ENCODE data around the gene RHOU. TPM values are rescaled to one million over a fixed set of nuclear protein-coding genes. Genes with fewer than 3 reads are reported as not detected.

The RHOU gene
- polyA plus RNA-seq, 2 of the 4 experiments (the other 2 are of a cell fraction), result 11.5 to 14.7 TPM

DNA sequence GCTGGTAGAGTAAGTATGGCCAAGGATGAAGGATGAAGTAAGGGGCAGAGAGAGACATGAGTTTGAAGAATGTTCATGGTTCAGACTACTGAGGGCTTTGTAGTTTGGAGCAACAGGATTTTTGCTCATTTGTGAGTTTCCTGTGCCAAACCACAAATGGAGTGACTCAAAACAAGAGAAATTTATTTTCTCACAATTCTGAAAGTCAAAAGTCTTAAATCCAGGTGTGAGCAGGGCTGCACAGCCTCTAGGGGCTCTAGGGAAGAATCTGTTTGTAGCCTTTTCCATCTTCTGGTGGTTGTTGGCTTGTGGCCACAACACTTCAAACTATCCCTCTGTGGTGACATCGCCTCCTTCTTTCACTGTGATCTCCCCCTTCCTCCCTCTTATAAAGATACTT lies 58.9 kb downstream of the RHOU start:
- no peak for FAIRE-seq

DNA sequence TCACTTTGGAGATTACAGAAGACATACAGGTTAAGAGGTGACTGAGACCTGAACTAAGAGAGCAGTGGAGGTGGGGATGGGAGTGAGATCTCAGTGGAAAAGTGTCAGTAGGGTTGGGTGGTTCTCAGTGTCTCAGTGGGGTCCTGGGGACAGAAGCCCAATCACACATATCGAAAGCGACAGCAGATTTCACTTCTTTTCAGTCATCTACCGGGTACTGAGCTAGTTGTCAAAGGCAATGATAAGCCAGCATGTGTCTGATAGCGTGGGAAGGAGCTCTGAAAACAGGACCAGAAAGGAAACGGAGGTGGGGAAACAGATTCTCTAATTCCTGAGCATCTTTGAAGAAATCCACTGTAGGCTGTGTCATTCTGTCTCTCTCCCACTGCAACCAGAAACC lies 59.5 kb downstream of the RHOU start:
- CTCF ChIA-PET, result no interaction called here
- Histone ChIP-seq H3K27ac (no peak overlapping the region), H3K4me1 (0 out of 3 replicates have a peak, but pooled peaks cover 3% of the 10 kb centered on the region), H3K9me3 (no peaks in the 10 kb centered on the region), H3K4me3 (no peak overlapping the region), H3K4me2 (no peak overlapping the region)
- DNase-seq (ENCODE audit: low read depth in 1 of 2, low spot score in 1 of 2) (no peak), FAIRE-seq (no peak), ATAC-seq (no peak)
- TF ChIP-seq MAFK (IDR thresholded peaks at IDR 0.05; ENCODE audit: partially characterized antibody) (no peak), HDAC2 (IDR thresholded peaks at IDR 0.05) (no peak), ZFP36 (IDR thresholded peaks at IDR 0.05; ENCODE audit: borderline replicate concordance, partially characterized antibody) (no peak), NFE2L2 (conservative IDR thresholded peaks at IDR 0.05; ENCODE audit: low read length) (no peak), SMC3 (IDR thresholded peaks at IDR 0.05) (no peak), EHF (CRISPR knock-in tag; IDR thresholded peaks at IDR 0.05) (no peak), TFCP2L1 (CRISPR knock-in tag; IDR thresholded peaks at IDR 0.05) (no peak), CHD4 (IDR thresholded peaks at IDR 0.05; ENCODE audit: borderline replicate concordance) (no peak), NR3C1 (IDR thresholded peaks at IDR 0.05) (no peak), KDM1A (IDR thresholded peaks at IDR 0.05; ENCODE audit: low read depth) (no peak), CHD2 (IDR thresholded peaks at IDR 0.05; ENCODE audit: low read length, partially characterized antibody) (no peak), EP300 (IDR thresholded peaks at IDR 0.05) (no peak), KDM5A (IDR thresholded peaks at IDR 0.05) (no peak), ZC3H11A (IDR thresholded peaks at IDR 0.05) (no peak), RAD21 (conservative IDR thresholded peaks at IDR 0.05 in 1 of 2, IDR thresholded peaks at IDR 0.05 in 1 of 2) (no peak), POLR2AphosphoS2 (conservative IDR thresholded peaks at IDR 0.05; ENCODE audit: low read length) (no peak), CEBPB (IDR thresholded peaks at IDR 0.05) (no peak), BHLHE40 (IDR thresholded peaks at IDR 0.05; ENCODE audit: low read depth, low read length) (no peak)
- TF ChIP-seq, protein P1, sequence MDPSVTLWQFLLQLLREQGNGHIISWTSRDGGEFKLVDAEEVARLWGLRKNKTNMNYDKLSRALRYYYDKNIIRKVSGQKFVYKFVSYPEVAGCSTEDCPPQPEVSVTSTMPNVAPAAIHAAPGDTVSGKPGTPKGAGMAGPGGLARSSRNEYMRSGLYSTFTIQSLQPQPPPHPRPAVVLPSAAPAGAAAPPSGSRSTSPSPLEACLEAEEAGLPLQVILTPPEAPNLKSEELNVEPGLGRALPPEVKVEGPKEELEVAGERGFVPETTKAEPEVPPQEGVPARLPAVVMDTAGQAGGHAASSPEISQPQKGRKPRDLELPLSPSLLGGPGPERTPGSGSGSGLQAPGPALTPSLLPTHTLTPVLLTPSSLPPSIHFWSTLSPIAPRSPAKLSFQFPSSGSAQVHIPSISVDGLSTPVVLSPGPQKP (IDR thresholded peaks at IDR 0.05; ENCODE audit: low read depth, low read length), result no peak
- TF ChIP-seq, protein P2, sequence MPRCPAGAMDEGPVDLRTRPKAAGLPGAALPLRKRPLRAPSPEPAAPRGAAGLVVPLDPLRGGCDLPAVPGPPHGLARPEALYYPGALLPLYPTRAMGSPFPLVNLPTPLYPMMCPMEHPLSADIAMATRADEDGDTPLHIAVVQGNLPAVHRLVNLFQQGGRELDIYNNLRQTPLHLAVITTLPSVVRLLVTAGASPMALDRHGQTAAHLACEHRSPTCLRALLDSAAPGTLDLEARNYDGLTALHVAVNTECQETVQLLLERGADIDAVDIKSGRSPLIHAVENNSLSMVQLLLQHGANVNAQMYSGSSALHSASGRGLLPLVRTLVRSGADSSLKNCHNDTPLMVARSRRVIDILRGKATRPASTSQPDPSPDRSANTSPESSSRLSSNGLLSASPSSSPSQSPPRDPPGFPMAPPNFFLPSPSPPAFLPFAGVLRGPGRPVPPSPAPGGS (IDR thresholded peaks at IDR 0.05), result no peak
- 84% methylated on average over 5 of the region's 5 CpGs for WGBS (ENCODE audit: missing lambda C conversion rate)
- POLR2A ChIA-PET, result no interaction called here

More for the DNA sequence above, 58.9 kb downstream of the RHOU start:
- ATAC-seq, result no peak
- Histone ChIP-seq H3K9me3 (no peaks in the 10 kb centered on the region), H3K4me1 (0 out of 3 replicates have a peak, but pooled peaks cover 3% of the 10 kb centered on the region), H3K27ac (no peak overlapping the region), H3K4me3 (no peak overlapping the region), H3K4me2 (no peak overlapping the region)
- WGBS (ENCODE audit: missing lambda C conversion rate), result 96% methylated on average over 1 of the region's 1 CpG
- no peak for DNase-seq (ENCODE audit: low read depth in 1 of 2, low spot score in 1 of 2)
- CTCF ChIA-PET, result interaction anchor here (0.8 kb wide), 1 partner anchor 18 kb away, joined by 3 read pairs; no protein-coding TSS in a partner anchor
- TF ChIP-seq RARB (CRISPR knock-in tag; IDR thresholded peaks at IDR 0.05) (no peak), NR3C1 (IDR thresholded peaks at IDR 0.05) (no peak), TFCP2L1 (CRISPR knock-in tag; IDR thresholded peaks at IDR 0.05) (no peak), ZC3H11A (IDR thresholded peaks at IDR 0.05) (no peak), KDM1A (IDR thresholded peaks at IDR 0.05; ENCODE audit: low read depth) (no peak), HDAC2 (IDR thresholded peaks at IDR 0.05) (no peak), RAD21 (conservative IDR thresholded peaks at IDR 0.05 in 1 of 2, IDR thresholded peaks at IDR 0.05 in 1 of 2) (no peak), EP300 (IDR thresholded peaks at IDR 0.05) (no peak), NFE2L2 (conservative IDR thresholded peaks at IDR 0.05; ENCODE audit: low read length) (no peak), GATA3 (IDR thresholded peaks at IDR 0.05; ENCODE audit: borderline replicate concordance) (no peak)
- TF ChIP-seq, protein P3, sequence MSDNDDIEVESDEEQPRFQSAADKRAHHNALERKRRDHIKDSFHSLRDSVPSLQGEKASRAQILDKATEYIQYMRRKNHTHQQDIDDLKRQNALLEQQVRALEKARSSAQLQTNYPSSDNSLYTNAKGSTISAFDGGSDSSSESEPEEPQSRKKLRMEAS (IDR thresholded peaks at IDR 0.05), result no peak
- TF ChIP-seq, protein P4, sequence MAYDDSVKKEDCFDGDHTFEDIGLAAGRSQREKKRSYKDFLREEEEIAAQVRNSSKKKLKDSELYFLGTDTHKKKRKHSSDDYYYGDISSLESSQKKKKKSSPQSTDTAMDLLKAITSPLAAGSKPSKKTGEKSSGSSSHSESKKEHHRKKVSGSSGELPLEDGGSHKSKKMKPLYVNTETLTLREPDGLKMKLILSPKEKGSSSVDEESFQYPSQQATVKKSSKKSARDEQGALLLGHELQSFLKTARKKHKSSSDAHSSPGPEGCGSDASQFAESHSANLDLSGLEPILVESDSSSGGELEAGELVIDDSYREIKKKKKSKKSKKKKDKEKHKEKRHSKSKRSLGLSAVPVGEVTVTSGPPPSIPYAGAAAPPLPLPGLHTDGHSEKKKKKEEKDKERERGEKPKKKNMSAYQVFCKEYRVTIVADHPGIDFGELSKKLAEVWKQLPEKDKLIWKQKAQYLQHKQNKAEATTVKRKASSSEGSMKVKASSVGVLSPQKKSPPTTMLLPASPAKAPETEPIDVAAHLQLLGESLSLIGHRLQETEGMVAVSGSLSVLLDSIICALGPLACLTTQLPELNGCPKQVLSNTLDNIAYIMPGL (CRISPR knock-in tag; IDR thresholded peaks at IDR 0.05; ENCODE audit: borderline replicate concordance), result no peak
- TF ChIP-seq, protein P5, sequence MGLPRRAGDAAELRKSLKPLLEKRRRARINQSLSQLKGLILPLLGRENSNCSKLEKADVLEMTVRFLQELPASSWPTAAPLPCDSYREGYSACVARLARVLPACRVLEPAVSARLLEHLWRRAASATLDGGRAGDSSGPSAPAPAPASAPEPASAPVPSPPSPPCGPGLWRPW (IDR thresholded peaks at IDR 0.05), result no peak
- POLR2A ChIA-PET, result no interaction called here

All from A549 (cell line).